Upper lobe of left lung (tissue), 6 donors: ENCODE measurements around the gene POLR1H. TPM values are rescaled to one million over a fixed set of nuclear protein-coding genes. Genes with fewer than 3 reads are reported as not detected.

Experiments used
- ATAC-seq, 2 donors: fragments of 200-7000 bp; cut with Tn5 transposase; one replicate each; pipeline ENCODE4 v1.9.1; 2022; ENCODE audit warnings: mild to moderate bottlenecking in 2 of 2, moderate library complexity in 2 of 2; ENCODE audit not compliant: low FRiP score in 2 of 2
- DNase-seq, 2 donors: peaks; one replicate each; pipeline ENCODE4 v3.0.0-alpha.2; 2019 to 2020
- H3K27ac ChIP-seq, 4 donors: fragments of 200-600 bp; sonication (generic); one replicate each; pipeline ENCODE4 v1.5.1; 2016 to 2019
- H3K27me3 ChIP-seq, 4 donors: fragments of 200-600 bp; sonication (generic); one replicate each; pipeline ENCODE4 v1.5.1; 2017 to 2019
- H3K36me3 ChIP-seq, 4 donors: fragments of 200-600 bp; sonication (generic); one replicate each; pipeline ENCODE4 v1.5.1; 2016 to 2019
- H3K4me1 ChIP-seq, 4 donors: fragments of 200-600 bp; sonication (generic); one replicate each; pipeline ENCODE4 v1.5.1; 2018 to 2019
- H3K4me3 ChIP-seq, 4 donors: fragments of 200-600 bp; sonication (generic); one replicate each; pipeline ENCODE4 v1.5.1; 2017 to 2019; ENCODE audit warnings: mild to moderate bottlenecking in 2 of 4, moderate library complexity in 1 of 4
- H3K9me3 ChIP-seq, 4 donors: fragments of 200-600 bp; sonication (generic); one replicate each; pipeline ENCODE4 v1.5.1; 2018 to 2019
- EP300 ChIP-seq, 4 donors: sonication (generic); formaldehyde crosslinking; IDR thresholded peaks; one replicate each; pipeline ENCODE4 v1.5.1; 2017; ENCODE audit warnings: antibody characterized with exemption in 4 of 4, control low read depth in 2 of 4
- POLR2A ChIP-seq, 4 donors: fragments of 450-650 bp; IDR thresholded peaks; one replicate each; pipeline ENCODE4 v1.5.1; 2016 to 2017; ENCODE audit warnings: antibody characterized with exemption in 4 of 4, mild to moderate bottlenecking in 2 of 4
- POLR2AphosphoS5 ChIP-seq, 2 donors: sonication (generic); formaldehyde crosslinking; IDR thresholded peaks; one replicate each; pipeline ENCODE4 v1.5.1; 2017; ENCODE audit warnings: antibody characterized with exemption in 2 of 2
- WGBS, 2 donors: methylation state at CpG; one replicate each; pipeline ENCODE4 v1.1.5; 2017 to 2018; 5-methylcytosine and 5-hydroxymethylcytosine counted together
- total RNA-seq, 6 donors: library from RNA; depleted of rRNA in 4 of 6; stranded (reverse); fragments of >200 nt in 4 of 6; gene quantifications; one replicate each; pipeline versions ENCODE4 v1.1.0 to v1.2.1, GENCODE V29; 2016 to 2021
- TF ChIP-seq, protein P1 (sequence below), 6 experiments: fragments of 450-650 bp in 4 of 6; fragments of 200-600 bp in 2 of 6; sonication (generic) in 2 of 6; IDR thresholded peaks; one replicate each; pipeline ENCODE4 v1.5.1; 2016 to 2019; ENCODE audit warnings: antibody characterized with exemption in 6 of 6
- donor health status: DM: no; HTN: no; CAD: no; lungs with moderate emphysema.
- donor health status: DM: no; HTN: yes; CAD: no; lungs with severe emphysema.

POLR1H gene
- total RNA-seq, 6 donors from 2014 or later: 14.9 to 23.6 (median 19.7) TPM

DNA sequence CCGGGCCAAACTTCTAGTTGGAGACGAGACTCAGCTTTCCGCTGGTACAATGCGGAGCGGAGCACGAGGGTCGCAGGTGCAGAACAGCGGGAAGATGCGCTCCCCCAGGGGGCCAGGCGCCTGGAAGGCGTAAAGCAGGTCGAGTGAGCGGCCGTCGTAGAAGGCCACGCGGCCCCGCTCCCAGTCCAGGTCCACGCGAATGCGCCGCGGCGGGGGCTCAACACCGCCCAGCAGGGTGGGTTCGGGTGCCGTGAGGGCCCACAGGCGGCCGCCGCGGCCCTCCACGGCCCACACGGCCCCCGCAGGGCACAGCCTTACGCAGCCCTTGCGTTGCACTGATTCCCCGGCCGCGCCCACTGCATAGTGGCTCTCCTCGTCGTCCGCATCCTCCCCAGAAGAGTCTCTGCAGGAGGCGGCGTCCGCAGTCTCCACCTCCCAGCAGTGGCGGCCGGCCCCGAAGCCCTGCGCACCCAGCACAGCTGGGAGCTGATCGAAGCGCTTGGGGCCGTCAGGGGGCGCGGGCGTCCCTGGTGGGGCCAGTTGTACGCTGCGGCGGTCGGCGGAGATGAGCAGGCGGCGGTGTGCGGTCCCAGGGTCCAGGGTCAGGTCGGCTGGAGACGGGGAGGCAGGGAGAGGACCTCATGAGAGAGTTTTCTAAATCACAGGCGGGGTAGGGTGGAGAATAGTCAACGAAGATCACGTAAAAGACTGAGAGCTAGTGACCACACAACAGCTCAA, 10.2 kb downstream of the POLR1H start:
- Histone ChIP-seq H3K36me3 (peaks cover 0 to 21% (median 21%) of the 10 kb centered on the region in 4 donors), H3K4me1 (peaks cover 27 to 46% (median 33%) of the 10 kb centered on the region in 4 donors), H3K4me3 (no peak overlapping the region), H3K9me3 (no peaks in the 10 kb centered on the region), H3K27me3 (peaks cover 1 to 24% (median 12%) of the 10 kb centered on the region in 4 donors), H3K27ac (no peak overlapping the region)
- ATAC-seq: no peak
- DNase-seq: peak in 1 of 2 donors; percentile 85
- TF ChIP-seq POLR2AphosphoS5 (IDR thresholded peaks at IDR 0.05) (no peak), EP300 (IDR thresholded peaks at IDR 0.05) (no peak), POLR2A (IDR thresholded peaks at IDR 0.05) (peak in 1 of 4 donors; percentile 7)
- TF ChIP-seq, protein P1, sequence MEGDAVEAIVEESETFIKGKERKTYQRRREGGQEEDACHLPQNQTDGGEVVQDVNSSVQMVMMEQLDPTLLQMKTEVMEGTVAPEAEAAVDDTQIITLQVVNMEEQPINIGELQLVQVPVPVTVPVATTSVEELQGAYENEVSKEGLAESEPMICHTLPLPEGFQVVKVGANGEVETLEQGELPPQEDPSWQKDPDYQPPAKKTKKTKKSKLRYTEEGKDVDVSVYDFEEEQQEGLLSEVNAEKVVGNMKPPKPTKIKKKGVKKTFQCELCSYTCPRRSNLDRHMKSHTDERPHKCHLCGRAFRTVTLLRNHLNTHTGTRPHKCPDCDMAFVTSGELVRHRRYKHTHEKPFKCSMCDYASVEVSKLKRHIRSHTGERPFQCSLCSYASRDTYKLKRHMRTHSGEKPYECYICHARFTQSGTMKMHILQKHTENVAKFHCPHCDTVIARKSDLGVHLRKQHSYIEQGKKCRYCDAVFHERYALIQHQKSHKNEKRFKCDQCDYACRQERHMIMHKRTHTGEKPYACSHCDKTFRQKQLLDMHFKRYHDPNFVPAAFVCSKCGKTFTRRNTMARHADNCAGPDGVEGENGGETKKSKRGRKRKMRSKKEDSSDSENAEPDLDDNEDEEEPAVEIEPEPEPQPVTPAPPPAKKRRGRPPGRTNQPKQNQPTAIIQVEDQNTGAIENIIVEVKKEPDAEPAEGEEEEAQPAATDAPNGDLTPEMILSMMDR (IDR thresholded peaks at IDR 0.05): no peak
- 38 to 62% methylated on average over 20 to 55 of the region's 68 CpGs for WGBS, 2 donors

DNA sequence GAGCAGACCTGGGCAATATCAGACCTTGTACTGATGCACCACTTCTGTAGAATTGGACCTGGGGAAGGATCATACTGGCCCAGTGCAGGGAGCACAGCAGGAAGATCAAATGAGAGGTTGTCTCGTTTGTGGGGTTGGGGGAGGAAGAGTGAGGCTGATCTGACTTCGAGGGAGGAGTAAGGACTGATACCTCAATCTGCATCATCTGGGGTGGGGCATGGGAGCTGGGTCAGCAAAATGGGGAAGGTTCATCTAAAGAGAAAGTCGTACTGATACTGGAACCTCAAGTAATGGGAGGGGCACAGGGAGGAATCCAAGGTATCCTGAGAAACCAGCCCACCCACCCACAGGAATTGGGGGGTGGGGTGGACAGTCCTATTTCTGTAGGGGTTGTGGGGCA, 10.8 kb downstream of the POLR1H start:
- DNase-seq (no peak), ATAC-seq (no peak)
- Histone ChIP-seq H3K9me3 (no peaks in the 10 kb centered on the region), H3K27ac (no peak overlapping the region), H3K4me1 (peaks cover 27 to 43% (median 33%) of the 10 kb centered on the region in 4 donors), H3K4me3 (no peak overlapping the region), H3K27me3 (peaks cover 1 to 24% (median 12%) of the 10 kb centered on the region in 4 donors), H3K36me3 (peaks cover 0 to 21% (median 21%) of the 10 kb centered on the region in 4 donors)
- WGBS, 2 donors: 56 to 65% methylated on average over 3 of the region's 3 CpGs
- TF ChIP-seq POLR2AphosphoS5 (IDR thresholded peaks at IDR 0.05) (no peak), EP300 (IDR thresholded peaks at IDR 0.05) (no peak), POLR2A (IDR thresholded peaks at IDR 0.05) (no peak)
- TF ChIP-seq, protein P1 (IDR thresholded peaks at IDR 0.05): no peak

DNA sequence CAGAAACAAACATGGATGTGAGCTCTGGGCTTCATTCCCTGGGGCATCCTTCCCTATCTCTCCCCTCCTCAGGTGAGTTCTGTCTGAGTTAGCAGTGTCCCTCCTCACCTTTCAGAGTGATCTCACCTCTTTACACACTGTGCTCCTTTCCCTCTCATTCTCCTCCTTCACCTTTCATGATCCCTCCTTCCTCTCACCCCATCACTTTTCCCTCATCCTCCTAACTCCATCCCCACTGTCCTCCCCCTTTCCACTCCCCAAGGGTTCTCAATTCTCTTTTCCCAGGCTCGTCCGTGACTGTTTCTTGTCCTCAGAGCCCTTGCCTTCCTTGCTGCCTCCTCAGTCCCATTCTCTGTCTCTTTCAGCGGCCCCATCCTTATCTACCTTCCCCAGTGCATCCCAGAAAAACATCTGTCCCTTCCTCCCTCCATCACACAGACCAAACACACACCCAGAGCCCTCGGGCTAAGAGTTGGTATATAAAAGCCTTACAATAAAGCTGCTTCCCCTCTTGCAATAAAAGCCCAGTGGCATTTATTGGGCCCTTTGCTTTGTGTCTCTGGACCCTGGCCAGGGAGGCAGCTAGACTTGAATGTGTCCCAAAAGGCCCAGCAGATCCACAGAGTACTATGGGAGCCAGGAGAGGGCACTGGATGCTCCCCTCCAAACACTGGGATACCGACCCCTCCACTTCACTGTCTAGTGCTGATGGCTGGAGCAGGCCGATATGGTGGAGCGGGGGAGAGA, 12.6 kb downstream of the POLR1H start:
- Histone ChIP-seq H3K4me1 (peaks cover 18 to 31% (median 25%) of the 10 kb centered on the region in 4 donors), H3K9me3 (no peaks in the 10 kb centered on the region), H3K27me3 (peaks cover 1 to 24% (median 12%) of the 10 kb centered on the region in 4 donors), H3K4me3 (peak overlapping the region in 2 of 4 donors; percentile 51 to 59), H3K27ac (no peak overlapping the region), H3K36me3 (peaks cover 0 to 18% (median 18%) of the 10 kb centered on the region in 4 donors)
- TF ChIP-seq EP300 (IDR thresholded peaks at IDR 0.05): no peak
- TF ChIP-seq, protein P1 (IDR thresholded peaks at IDR 0.05): no peak
- TF ChIP-seq POLR2A (IDR thresholded peaks at IDR 0.05): no peak
- no peak for TF ChIP-seq POLR2AphosphoS5 (IDR thresholded peaks at IDR 0.05)
- WGBS, 2 donors: 62% methylated on average over 6 to 7 of the region's 7 CpGs
- no peak for ATAC-seq
- DNase-seq: no peak

DNA sequence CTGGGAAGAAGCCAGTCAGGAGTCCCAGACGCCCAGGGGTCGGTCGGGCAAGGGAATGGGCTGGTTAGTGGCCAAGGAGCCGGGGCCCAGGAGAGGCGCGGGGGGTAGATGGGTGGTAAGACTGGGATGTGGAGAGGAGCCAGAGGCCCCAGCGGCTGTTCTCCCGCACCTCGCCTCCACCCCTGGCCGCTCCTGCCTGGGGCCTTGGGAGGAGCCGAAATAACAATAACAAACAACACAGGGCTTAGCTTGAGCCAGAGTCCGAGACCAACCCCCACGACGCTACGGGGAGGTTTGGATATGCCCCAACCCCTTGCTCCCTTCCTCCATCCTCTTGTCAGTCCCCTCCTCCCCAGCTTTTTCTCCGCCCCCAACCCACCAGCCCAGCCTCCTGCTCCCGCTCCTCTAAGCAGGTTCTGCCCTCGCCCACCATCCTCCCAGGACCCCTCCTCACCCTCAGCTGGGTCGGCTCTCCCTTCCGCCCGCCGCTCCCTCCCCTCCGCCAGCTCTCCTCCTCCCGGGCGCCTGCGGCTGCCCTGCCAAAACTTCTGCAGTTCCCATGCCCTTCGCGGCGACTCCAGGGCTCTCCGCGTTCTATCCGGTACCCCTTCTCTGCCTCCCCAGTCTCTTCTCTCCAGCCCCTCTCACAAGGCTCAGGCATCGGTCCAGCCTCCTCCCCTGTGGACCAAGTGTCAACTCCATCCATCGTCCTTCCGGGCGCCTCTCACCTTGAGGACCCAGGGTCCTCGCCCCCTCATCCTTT, 13.4 kb downstream of the POLR1H start:
- Histone ChIP-seq H3K9me3 (no peaks in the 10 kb centered on the region), H3K4me3 (peak overlapping the region; percentile 25 to 59 (median 51)), H3K27me3 (peaks cover 1 to 24% (median 12%) of the 10 kb centered on the region in 4 donors), H3K4me1 (peaks cover 18 to 31% (median 25%) of the 10 kb centered on the region in 4 donors), H3K36me3 (peaks cover 0 to 10% (median 9%) of the 10 kb centered on the region in 4 donors), H3K27ac (peak overlapping the region in 1 of 4 donors; percentile 7)
- ATAC-seq: no peak
- TF ChIP-seq POLR2A (IDR thresholded peaks at IDR 0.05) (no peak), POLR2AphosphoS5 (IDR thresholded peaks at IDR 0.05) (no peak), EP300 (IDR thresholded peaks at IDR 0.05) (no peak)
- TF ChIP-seq, protein P1 (IDR thresholded peaks at IDR 0.05): no peak
- peak in 1 of 2 donors; percentile 66 for DNase-seq
- 7 to 13% methylated on average over 37 of the region's 37 CpGs for WGBS, 2 donors
